NB4 (cell line): ENCODE data around the gene GSK3B.

Source experiments
- MYC ChIP-seq: IDR thresholded peaks from 2 replicates; pipeline ENCODE4 v1.6.1; 2011; ENCODE audit warnings: low read depth, low read length
- POLR2A ChIP-seq: IDR thresholded peaks from 2 replicates; pipeline ENCODE4 v1.6.1; 2011; ENCODE audit warnings: mild to moderate bottlenecking; ENCODE audit not compliant: insufficient read length; ENCODE audit errors: extremely low read depth
- TF ChIP-seq, protein P1 (sequence below): IDR thresholded peaks from one replicate; pipeline ENCODE4 v1.5.1; 2012; ENCODE audit warnings: low read depth, low read length
- TF ChIP-seq, protein P2 (sequence below): IDR thresholded peaks from 2 replicates; pipeline ENCODE4 v1.6.1; 2011; ENCODE audit warnings: low read depth, low read length

DNA sequence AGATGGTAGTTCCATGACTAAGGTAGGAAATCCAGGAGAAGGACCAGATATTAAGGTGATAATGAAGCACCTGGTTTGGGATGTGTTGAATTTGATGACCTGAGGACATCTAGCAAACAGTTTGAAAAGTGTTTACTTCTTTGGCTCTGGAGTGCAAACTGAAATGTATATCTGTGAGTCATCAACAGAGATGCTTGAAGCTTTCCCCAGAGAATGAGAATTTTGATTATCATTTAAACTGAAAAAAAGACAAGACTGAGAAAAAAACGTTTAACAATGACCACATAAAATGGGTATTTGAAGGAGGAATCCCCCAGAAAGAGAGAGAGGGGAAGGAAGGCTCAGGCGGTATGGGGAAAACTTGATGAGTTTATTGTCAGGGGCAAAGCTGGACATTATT is 20.7 kb upstream of the GSK3B start:
- TF ChIP-seq, protein P1, sequence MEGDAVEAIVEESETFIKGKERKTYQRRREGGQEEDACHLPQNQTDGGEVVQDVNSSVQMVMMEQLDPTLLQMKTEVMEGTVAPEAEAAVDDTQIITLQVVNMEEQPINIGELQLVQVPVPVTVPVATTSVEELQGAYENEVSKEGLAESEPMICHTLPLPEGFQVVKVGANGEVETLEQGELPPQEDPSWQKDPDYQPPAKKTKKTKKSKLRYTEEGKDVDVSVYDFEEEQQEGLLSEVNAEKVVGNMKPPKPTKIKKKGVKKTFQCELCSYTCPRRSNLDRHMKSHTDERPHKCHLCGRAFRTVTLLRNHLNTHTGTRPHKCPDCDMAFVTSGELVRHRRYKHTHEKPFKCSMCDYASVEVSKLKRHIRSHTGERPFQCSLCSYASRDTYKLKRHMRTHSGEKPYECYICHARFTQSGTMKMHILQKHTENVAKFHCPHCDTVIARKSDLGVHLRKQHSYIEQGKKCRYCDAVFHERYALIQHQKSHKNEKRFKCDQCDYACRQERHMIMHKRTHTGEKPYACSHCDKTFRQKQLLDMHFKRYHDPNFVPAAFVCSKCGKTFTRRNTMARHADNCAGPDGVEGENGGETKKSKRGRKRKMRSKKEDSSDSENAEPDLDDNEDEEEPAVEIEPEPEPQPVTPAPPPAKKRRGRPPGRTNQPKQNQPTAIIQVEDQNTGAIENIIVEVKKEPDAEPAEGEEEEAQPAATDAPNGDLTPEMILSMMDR = no peak
- no peak for TF ChIP-seq POLR2A
- TF ChIP-seq, protein P2, sequence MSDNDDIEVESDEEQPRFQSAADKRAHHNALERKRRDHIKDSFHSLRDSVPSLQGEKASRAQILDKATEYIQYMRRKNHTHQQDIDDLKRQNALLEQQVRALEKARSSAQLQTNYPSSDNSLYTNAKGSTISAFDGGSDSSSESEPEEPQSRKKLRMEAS = no peak
- TF ChIP-seq MYC = no peak
